Liver (tissue), 3 donors: ENCODE measurements around the gene TRIM17.

ENCODE experiments used
- HNF4A ChIP-seq, 2 donors: conservative IDR thresholded peaks; 2 replicates each; pipeline ENCODE4 v1.6.1; 2016; ENCODE audit warnings: antibody characterized with exemption in 2 of 2, mild to moderate bottlenecking in 2 of 2
- TF ChIP-seq, protein P1 (sequence below): fragments of 150-350 bp; IDR thresholded peaks from 2 replicates; pipeline ENCODE4 v1.5.1; 2017; ENCODE audit warnings: improper control_type of control experiment, low read depth, low read length; ENCODE audit not compliant: missing input control
- TF ChIP-seq, protein P2 (sequence below): IDR thresholded peaks from 2 replicates; pipeline ENCODE4 v1.6.1; 2016; ENCODE audit warnings: antibody characterized with exemption
- donor health status: healthy.
- donor health status: healthy.

DNA sequence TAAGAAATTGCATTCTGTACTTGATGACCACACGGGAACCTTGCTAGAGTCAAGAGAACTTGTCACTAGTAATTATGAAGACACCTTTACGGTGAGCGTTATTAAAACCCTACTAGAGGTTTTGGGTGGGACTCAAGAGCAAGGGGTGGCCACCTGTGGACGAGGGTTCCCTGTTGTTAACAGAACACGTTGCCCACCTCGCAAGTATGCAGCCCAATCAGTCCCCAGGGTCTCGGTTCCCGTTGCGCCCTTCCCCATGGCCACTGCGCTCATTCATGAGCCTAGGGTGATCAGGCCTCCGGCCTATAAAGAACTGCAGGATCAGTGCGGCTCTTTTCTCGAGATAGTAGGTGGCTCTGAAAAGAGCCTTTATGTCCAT is 40.3 kb upstream of the TRIM17 start:
- TF ChIP-seq, protein P1, sequence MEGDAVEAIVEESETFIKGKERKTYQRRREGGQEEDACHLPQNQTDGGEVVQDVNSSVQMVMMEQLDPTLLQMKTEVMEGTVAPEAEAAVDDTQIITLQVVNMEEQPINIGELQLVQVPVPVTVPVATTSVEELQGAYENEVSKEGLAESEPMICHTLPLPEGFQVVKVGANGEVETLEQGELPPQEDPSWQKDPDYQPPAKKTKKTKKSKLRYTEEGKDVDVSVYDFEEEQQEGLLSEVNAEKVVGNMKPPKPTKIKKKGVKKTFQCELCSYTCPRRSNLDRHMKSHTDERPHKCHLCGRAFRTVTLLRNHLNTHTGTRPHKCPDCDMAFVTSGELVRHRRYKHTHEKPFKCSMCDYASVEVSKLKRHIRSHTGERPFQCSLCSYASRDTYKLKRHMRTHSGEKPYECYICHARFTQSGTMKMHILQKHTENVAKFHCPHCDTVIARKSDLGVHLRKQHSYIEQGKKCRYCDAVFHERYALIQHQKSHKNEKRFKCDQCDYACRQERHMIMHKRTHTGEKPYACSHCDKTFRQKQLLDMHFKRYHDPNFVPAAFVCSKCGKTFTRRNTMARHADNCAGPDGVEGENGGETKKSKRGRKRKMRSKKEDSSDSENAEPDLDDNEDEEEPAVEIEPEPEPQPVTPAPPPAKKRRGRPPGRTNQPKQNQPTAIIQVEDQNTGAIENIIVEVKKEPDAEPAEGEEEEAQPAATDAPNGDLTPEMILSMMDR = no peak
- TF ChIP-seq, protein P2, sequence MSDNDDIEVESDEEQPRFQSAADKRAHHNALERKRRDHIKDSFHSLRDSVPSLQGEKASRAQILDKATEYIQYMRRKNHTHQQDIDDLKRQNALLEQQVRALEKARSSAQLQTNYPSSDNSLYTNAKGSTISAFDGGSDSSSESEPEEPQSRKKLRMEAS = no peak
- TF ChIP-seq HNF4A (conservative IDR thresholded peaks at IDR 0.05) = no peak
